H1 (cell line): ENCODE results near the gene DNAJB8. TPM values are rescaled to one million over a fixed set of nuclear protein-coding genes. Genes with fewer than 3 reads are reported as not detected.

ENCODE experiments used
- CREB1 ChIP-seq: IDR thresholded peaks from 2 replicates; pipeline ENCODE4 v1.6.1; 2012; ENCODE audit warnings: inconsistent platforms
- EP300 ChIP-seq, 2 experiments: IDR thresholded peaks; 1 replicate in 1 of 2; 2 replicates in 1 of 2; pipeline ENCODE4 v1.6.1; 2011 to 2012; ENCODE audit warnings: low read depth in 2 of 2, low read length in 2 of 2, mild to moderate bottlenecking in 2 of 2, borderline replicate concordance in 1 of 2, inconsistent platforms in 1 of 2, moderate library complexity in 1 of 2
- GABPA ChIP-seq: IDR thresholded peaks from 2 replicates; pipeline ENCODE4 v1.6.1; 2011; ENCODE audit warnings: mild to moderate bottlenecking, low read length, moderate library complexity, borderline replicate concordance; ENCODE audit not compliant: insufficient read depth
- NRF1 ChIP-seq: IDR thresholded peaks from 2 replicates; pipeline ENCODE4 v1.6.1; 2011; ENCODE audit warnings: mild to moderate bottlenecking, low read depth, low read length, improper control_type of control experiment
- SAP30 ChIP-seq: fragments of 300-600 bp; sonication (generic); IDR thresholded peaks from 2 replicates; pipeline ENCODE4 v1.7.1; 2012; ENCODE audit warnings: low read length, moderate library complexity, mild to moderate bottlenecking, inconsistent platforms; ENCODE audit not compliant: insufficient read depth, insufficient replicate concordance
- TAF1 ChIP-seq: IDR thresholded peaks from 2 replicates; pipeline ENCODE4 v1.6.1; 2011; ENCODE audit warnings: mild to moderate bottlenecking, low read depth, low read length
- polyA plus RNA-seq, 7 experiments: library from polyadenylated mRNA; depleted of rRNA in 3 of 7; stranded (reverse) in 5 of 7; unstranded in 2 of 7; fragments of >200 nt in 5 of 7; fragments of 200-250 nt in 2 of 7; gene quantifications; 1 replicate in 5 of 7; 2 replicates in 1 of 7; 4 replicates in 1 of 7; pipeline versions ENCODE4 v1.2.1 to v1.2.3, GENCODE V29; 2011 to 2013; ENCODE audit warnings: missing spikeins in 2 of 7, mixed read lengths in 2 of 7
- total RNA-seq: library from RNA; stranded (reverse); fragmentation: NEBNext Ultra II Directional; extraction: Animal tissue kit (Norgen Biotek cat#: 25700); gene quantifications from 2 replicates; pipeline ENCODE4 v1.2.1, GENCODE V29; 2021

The DNAJB8 gene
- total and polyA plus RNA-seq, 2 of the 8 experiments (the other 6 are each of a cell fraction or from before 2014, with no cell fraction given), result not detected

- TF ChIP-seq SAP30 (no peak), CREB1 (no peak), GABPA (no peak), TAF1 (no peak), EP300 (IDR thresholded peaks at IDR 0.05; ENCODE audit: borderline replicate concordance in 1 of 2, low read depth in 2 of 2, low read length in 2 of 2) (no peak), NRF1 (no peak)
- TF ChIP-seq, all 59 proteins: peak for 0
Observed at GRCh38 chr3:128456776-128457715, 9.6 kb downstream of the DNAJB8 start (continued).
